GM13977 (cell line): ENCODE measurements around the gene ZDHHC22.

Experiments used
- DNase-seq: peaks from one replicate; pipeline ENCODE4 v3.0.0; 2012; ENCODE audit warnings: low spot score
- in situ Hi-C: fragments of 300-500 bp; cut with MboI; formaldehyde crosslinking; loops from one replicate; pipeline ENCODE4 v1.12.0; 2022; ENCODE audit warnings: low sequenced_read_pairs, low pct_unique_long_range_greater_than_20kb, mixed read lengths, inconsistent platforms; ENCODE audit not compliant: unreplicated experiment
- TF ChIP-seq, protein P1 (sequence below): IDR thresholded peaks from 2 replicates; pipeline ENCODE4 v1.5.1; 2012; ENCODE audit warnings: mild to moderate bottlenecking, control low read depth; ENCODE audit not compliant: insufficient read depth; ENCODE audit errors: extremely low read depth, missing control alignments

Gene ZDHHC22

GRCh38 chr14:77184396-77185092, 43.0 kb upstream of the ZDHHC22 start:
- TF ChIP-seq, protein P1, sequence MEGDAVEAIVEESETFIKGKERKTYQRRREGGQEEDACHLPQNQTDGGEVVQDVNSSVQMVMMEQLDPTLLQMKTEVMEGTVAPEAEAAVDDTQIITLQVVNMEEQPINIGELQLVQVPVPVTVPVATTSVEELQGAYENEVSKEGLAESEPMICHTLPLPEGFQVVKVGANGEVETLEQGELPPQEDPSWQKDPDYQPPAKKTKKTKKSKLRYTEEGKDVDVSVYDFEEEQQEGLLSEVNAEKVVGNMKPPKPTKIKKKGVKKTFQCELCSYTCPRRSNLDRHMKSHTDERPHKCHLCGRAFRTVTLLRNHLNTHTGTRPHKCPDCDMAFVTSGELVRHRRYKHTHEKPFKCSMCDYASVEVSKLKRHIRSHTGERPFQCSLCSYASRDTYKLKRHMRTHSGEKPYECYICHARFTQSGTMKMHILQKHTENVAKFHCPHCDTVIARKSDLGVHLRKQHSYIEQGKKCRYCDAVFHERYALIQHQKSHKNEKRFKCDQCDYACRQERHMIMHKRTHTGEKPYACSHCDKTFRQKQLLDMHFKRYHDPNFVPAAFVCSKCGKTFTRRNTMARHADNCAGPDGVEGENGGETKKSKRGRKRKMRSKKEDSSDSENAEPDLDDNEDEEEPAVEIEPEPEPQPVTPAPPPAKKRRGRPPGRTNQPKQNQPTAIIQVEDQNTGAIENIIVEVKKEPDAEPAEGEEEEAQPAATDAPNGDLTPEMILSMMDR: no peak
- DNase-seq: no peak
- in situ Hi-C loops: no loop called here

DNA sequence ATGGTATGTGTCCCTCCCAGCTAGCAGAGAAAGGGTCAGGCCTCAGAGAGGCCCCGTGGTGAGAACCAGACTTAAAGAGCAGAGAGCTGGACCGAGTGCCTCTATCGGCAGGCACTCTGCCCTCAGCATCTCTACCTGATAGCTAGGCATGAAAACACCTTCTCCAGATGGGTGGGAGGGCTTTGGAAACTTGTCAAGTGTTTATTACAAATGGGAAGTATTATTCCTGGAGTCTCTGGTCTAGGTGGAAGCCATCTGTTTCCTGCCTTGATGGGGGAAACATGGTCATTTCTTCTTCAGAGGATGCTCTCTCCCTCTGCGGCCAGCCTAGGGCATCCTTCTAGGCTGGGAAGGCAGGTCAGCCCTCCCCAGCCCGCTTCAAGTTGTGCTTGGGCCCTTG, 42.3 kb upstream of the ZDHHC22 start:
- in situ Hi-C loops: no loop called here
- DNase-seq: no peak
- TF ChIP-seq, protein P1: no peak

DNA sequence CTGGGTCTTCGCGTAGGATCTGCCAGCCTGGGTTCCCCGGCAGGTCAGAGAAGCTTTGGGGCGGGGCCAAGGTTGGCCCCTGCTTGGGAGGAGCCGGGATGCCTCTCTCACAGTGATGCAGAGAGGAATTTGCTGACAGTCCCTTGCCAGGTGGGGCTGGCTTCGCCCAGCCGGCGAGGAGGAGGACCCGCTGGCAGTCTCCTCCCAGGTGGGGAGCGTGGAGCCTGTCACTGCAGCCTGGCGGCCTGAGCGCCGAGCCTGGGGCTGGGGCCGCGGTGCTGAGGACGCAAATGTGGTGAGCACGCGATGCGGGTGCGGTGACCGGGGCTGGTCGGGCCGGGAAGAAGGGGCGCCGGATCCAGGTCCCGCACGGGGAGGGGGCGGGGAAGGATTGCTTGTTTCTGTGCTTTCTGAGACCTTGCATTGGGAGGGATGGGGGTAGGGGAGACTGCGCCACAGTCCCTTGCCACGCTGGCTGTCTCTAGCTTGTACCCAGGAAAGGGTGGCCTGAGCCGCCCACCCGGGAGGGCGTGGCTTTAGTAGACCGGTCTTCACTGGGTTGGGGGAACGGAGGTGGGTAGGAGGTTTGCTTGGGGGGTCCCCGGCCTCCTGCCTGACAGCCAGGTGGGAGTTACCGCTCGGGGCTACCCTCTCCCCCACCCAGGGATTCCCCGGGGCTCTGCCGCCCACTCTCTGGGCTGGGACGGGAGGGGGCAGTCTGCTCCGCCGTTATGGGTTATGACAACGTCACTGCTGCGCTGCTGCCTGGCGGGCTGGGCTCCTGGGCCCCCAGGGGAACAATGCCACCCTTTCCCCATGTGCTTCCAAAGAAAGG, 40.2 kb upstream of the ZDHHC22 start, which contains the start of gene TMEM63C:
Gene TMEM63C, plus strand, starts transcription at position 196 of the 835 bp plus-strand sequence. CDS start 37,016 bp downstream, outside the sequence.
- in situ Hi-C loops: no loop called here
- TF ChIP-seq, protein P1: no peak
- peak; percentile 76 for DNase-seq

- no peak for DNase-seq
- in situ Hi-C loops: no loop called here
- TF ChIP-seq, protein P1: no peak
These were observed 39.4 kb upstream of the ZDHHC22 start for GRCh38 chr14:77180726-77181602.

DNA sequence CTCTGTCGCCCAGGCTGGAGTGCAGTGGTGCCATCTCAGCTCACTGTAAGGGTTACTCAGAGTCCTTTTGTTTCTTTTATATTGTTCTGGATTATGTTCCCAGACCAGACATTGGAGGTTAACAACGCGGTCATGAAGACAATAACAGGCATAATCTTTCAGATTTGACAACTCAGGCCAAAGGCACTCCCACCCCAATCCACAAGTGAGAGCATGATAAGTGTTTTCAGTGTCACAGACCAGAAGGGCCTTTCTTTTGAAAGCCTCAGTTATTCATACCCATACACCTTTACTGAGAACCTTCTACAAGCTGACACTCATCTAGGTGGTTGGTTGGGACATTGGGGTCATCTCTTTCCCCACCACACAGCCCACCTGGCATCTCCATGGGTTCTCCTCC, 37.1 kb upstream of the ZDHHC22 start:
- DNase-seq: no peak
- TF ChIP-seq, protein P1: no peak
- in situ Hi-C loops: no loop called here

DNA sequence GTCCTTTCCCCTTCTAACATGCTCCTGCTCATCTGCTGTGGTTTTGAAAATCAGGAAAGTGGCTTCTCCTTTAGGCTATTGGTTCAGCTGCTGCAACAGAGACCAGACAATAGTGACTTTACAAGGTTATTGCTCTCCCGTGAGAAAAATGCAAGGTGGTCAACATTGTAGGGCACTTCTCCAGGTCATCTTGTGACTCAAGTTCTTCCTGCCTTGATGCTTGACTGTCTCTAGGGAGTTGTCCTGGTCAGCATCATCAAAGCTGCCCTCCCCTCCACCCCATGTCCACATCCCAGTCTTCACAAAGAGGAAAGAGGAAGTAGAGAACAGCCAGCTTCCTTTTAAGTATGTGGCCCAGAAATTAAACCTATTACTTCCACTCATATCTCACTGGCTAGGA, 36.1 kb upstream of the ZDHHC22 start:
- TF ChIP-seq, protein P1: no peak
- no peak for DNase-seq
- in situ Hi-C loops: no loop called here
